HepG2 (cell line): ENCODE data around the gene MFAP2. TPM values are rescaled to one million over a fixed set of nuclear protein-coding genes. Genes with fewer than 3 reads are reported as not detected.

Experiments
- ATAC-seq: fragments of 200-7000 bp; cut with Tn5 transposase; 3 replicates; pipeline ENCODE4 v1.9.1; 2020; ENCODE audit warnings: mild to moderate bottlenecking, moderate library complexity
- BruUV-seq: library from RNA; stranded (reverse); fragments of 400-500 nt; replicated peaks from 2 replicates; lab custom pipeline; 2021; lab: Mats Ljungman, UMichigan
- CTCF ChIA-PET: fragments of 300-600 bp; formaldehyde crosslinking; extraction: SDS; loops from one replicate; lab custom pipeline; 2021; ENCODE audit warnings: low total read pairs, inconsistent platforms, low intra/inter-chr PET ratio; lab: Yijun Ruan, JAX
- POLR2A ChIA-PET: fragments of 350-600 bp; sonication (Branson Sonifier 250); formaldehyde crosslinking; loops from one replicate; lab custom pipeline; 2020; ENCODE audit warnings: antibody characterized with exemption, inconsistent platforms; lab: Yijun Ruan, JAX
- DNase-seq: peaks from one replicate; pipeline ENCODE4 v3.0.0-alpha.2; 2015; ENCODE audit warnings: low spot score
- FAIRE-seq: peaks from 3 replicates; lab custom pipeline; 2011; peaks lifted over from hg19 to GRCh38; lab: Jason Lieb, UNC
- H2AFZ ChIP-seq: one replicate; pipeline ENCODE4 v1.6.1; 2011; ENCODE audit warnings: low read length, inconsistent platforms
- H3K27ac ChIP-seq: fragments of 300-600 bp; 3 replicates; pipeline ENCODE4 v1.8.0; 2011; ENCODE audit warnings: mixed run types, mild to moderate bottlenecking, mixed read lengths, low read length, inconsistent platforms; ENCODE audit not compliant: insufficient read depth; ENCODE audit errors: extremely low read length
- H3K27me3 ChIP-seq, 2 experiments: fragments of 200-600 bp in 1 of 2; 2 replicates in 1 of 2; 3 replicates in 1 of 2; pipeline versions ENCODE4 v1.6.0 to v1.8.0; 2011; ENCODE audit warnings: low read length in 2 of 2, mild to moderate bottlenecking in 2 of 2, moderate library complexity in 2 of 2, inconsistent platforms in 1 of 2; ENCODE audit not compliant: insufficient read depth in 2 of 2, control insufficient read depth in 1 of 2
- H3K36me3 ChIP-seq, 2 experiments: fragments of 200-600 bp in 1 of 2; replicated peaks in 1 of 2; 2 replicates in 1 of 2; 3 replicates in 1 of 2; pipeline versions ENCODE4 v1.5.1 to v1.8.0; 2011; ENCODE audit warnings: low read length in 2 of 2, inconsistent platforms in 1 of 2; ENCODE audit not compliant: insufficient read depth in 2 of 2, control insufficient read depth in 1 of 2
- H3K4me1 ChIP-seq: 2 replicates; pipeline ENCODE4 v1.5.1; 2012; ENCODE audit warnings: low read length, inconsistent platforms; ENCODE audit not compliant: insufficient read depth
- H3K4me2 ChIP-seq: 2 replicates; pipeline ENCODE4 v1.6.0; 2011; ENCODE audit warnings: low read depth, low read length, inconsistent platforms
- H3K4me3 ChIP-seq, 3 experiments: fragments of 200-600 bp in 1 of 3; sonication (generic), shearing (Covaris generic) in 1 of 3; replicated peaks in 1 of 3; 2 replicates each; pipeline ENCODE4 v1.5.1; 2011 to 2016; ENCODE audit warnings: low read length in 3 of 3, inconsistent platforms in 2 of 3, low read depth in 2 of 3, mild to moderate bottlenecking in 2 of 3, control low read depth in 1 of 3, mixed read lengths in 1 of 3; ENCODE audit not compliant: insufficient read depth in 1 of 3
- H3K79me2 ChIP-seq: one replicate; pipeline ENCODE4 v1.6.1; 2011; ENCODE audit warnings: low read length, inconsistent platforms; ENCODE audit not compliant: insufficient read depth
- H3K9ac ChIP-seq: 2 replicates; pipeline ENCODE4 v1.6.0; 2011; ENCODE audit warnings: mild to moderate bottlenecking, low read depth, low read length, inconsistent platforms; ENCODE audit not compliant: insufficient read depth
- H3K9me3 ChIP-seq: 2 replicates; pipeline ENCODE4 v1.5.1; 2012; ENCODE audit warnings: mild to moderate bottlenecking, low read length
- H4K20me1 ChIP-seq: 2 replicates; pipeline ENCODE4 v1.6.0; 2011; ENCODE audit warnings: inconsistent platforms, mild to moderate bottlenecking, low read length, moderate library complexity; ENCODE audit not compliant: insufficient read depth
- ESRRA ChIP-seq: sonication (generic); formaldehyde crosslinking; IDR thresholded peaks from 2 replicates; pipeline ENCODE4 v1.5.1; 2020; ENCODE audit warnings: mild to moderate bottlenecking, low read depth, missing genetic modification reagents
- ZMYM3 ChIP-seq: sonication (generic); formaldehyde crosslinking; IDR thresholded peaks from 2 replicates; pipeline ENCODE4 v1.5.1; 2020; ENCODE audit warnings: mild to moderate bottlenecking, missing genetic modification reagents
- ZNF230 ChIP-seq: sonication (generic); formaldehyde crosslinking; IDR thresholded peaks from 2 replicates; pipeline ENCODE4 v1.4.0; 2020; ENCODE audit warnings: mild to moderate bottlenecking, missing genetic modification reagents
- ZSCAN9 ChIP-seq: IDR thresholded peaks from 2 replicates; pipeline ENCODE4 v1.6.1; 2016; ENCODE audit warnings: borderline replicate concordance
- WGBS: methylation state at CpG from one replicate; pipeline ENCODE4 v1.1.6; 2017; ENCODE audit warnings: low lambda C conversion rate; 5-methylcytosine and 5-hydroxymethylcytosine counted together
- in situ Hi-C: cut with HindIII; loops from 2 replicates; pipeline ENCODE4 v1.10.0; 2017; ENCODE audit warnings: low pct_unique_long_range_greater_than_20kb; ENCODE audit not compliant: extremely low pct_ligation_motif_present
- intact Hi-C: fragments of 100-400 bp; cut with micrococcal nuclease; formaldehyde crosslinking; loops from one replicate; pipeline ENCODE4 v1.10.0; 2022; ENCODE audit not compliant: unreplicated experiment
- polyA plus RNA-seq, 8 experiments: library from polyadenylated mRNA; depleted of rRNA in 3 of 8; stranded (reverse) in 7 of 8; unstranded in 1 of 8; fragments of >200 nt; fragmentation: Illumina TruSeq in 4 of 8; extraction: Trizol in 4 of 8; gene quantifications; 2 replicates each; pipeline versions ENCODE4 v1.2.1 to v1.2.3, GENCODE V29; 2011 to 2016; ENCODE audit warnings: low read depth in 4 of 8, missing spikeins in 1 of 8, mixed read lengths in 1 of 8; ENCODE audit not compliant: insufficient read depth in 1 of 8
- total RNA-seq, 5 experiments: library from RNA; depleted of rRNA; stranded (reverse); fragments of >200 nt; fragmentation: Illumina TruSeq; extraction: Trizol; gene quantifications; 2 replicates each; pipeline ENCODE4 v1.2.3, GENCODE V29; 2016; ENCODE audit warnings: low read depth in 1 of 5
- TF ChIP-seq, protein P1 (sequence below): sonication (generic); formaldehyde crosslinking; IDR thresholded peaks from 2 replicates; pipeline ENCODE4 v1.5.0; 2020; ENCODE audit warnings: mild to moderate bottlenecking, missing genetic modification reagents

The MFAP2 gene
- total and polyA plus RNA-seq, 2 of the 13 experiments (the other 11 are each of a cell fraction or from before 2014, with no cell fraction given) = 1.1 to 1.4 TPM

DNA sequence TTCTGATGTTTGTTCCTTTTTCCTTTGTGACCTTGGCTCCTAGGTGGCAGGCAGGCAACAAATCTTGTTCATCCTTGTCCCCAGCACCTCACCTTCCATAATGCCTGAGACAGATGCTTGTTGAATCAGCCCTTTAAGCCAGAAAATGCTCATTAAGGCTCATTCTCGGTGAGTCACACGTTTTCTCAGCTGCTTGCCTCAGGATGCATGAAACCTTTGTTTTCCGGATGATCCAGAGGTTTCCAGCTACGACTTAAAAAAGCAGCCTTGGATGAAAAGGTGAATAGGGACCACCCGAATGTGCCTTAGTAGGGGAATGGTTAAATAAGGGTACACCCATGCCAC is 35.9 kb upstream of the MFAP2 start:
- no peak overlapping the region for H3K9ac ChIP-seq
- H3K79me2 ChIP-seq = no peaks in the 10 kb centered on the region
- peaks cover 27% of the 10 kb centered on the region for H3K4me1 ChIP-seq
- WGBS = 56% methylated on average over 5 of the region's 5 CpGs
- no peak overlapping the region for H2AFZ ChIP-seq
- H3K4me3 ChIP-seq = no peak overlapping the region
- no TSS peak for BruUV-seq
- H4K20me1 ChIP-seq = no peaks in the 10 kb centered on the region
- intact Hi-C loops (no loop called here), in situ Hi-C loops (no loop called here)
- TF ChIP-seq ZSCAN9 (CRISPR knock-in tag) = no peak
- no peak for TF ChIP-seq ZMYM3 (CRISPR knock-in tag)
- TF ChIP-seq, protein P1, sequence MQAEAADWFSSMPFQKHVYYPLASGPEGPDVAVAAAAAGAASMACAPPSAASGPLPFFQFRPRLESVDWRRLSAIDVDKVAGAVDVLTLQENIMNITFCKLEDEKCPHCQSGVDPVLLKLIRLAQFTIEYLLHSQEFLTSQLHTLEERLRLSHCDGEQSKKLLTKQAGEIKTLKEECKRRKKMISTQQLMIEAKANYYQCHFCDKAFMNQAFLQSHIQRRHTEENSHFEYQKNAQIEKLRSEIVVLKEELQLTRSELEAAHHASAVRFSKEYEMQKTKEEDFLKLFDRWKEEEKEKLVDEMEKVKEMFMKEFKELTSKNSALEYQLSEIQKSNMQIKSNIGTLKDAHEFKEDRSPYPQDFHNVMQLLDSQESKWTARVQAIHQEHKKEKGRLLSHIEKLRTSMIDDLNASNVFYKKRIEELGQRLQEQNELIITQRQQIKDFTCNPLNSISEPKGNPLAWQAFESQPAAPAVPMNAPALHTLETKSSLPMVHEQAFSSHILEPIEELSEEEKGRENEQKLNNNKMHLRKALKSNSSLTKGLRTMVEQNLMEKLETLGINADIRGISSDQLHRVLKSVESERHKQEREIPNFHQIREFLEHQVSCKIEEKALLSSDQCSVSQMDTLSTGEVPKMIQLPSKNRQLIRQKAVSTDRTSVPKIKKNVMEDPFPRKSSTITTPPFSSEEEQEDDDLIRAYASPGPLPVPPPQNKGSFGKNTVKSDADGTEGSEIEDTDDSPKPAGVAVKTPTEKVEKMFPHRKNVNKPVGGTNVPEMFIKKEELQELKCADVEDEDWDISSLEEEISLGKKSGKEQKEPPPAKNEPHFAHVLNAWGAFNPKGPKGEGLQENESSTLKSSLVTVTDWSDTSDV (CRISPR knock-in tag) = no peak
- TF ChIP-seq ZNF230 (CRISPR knock-in tag) = no peak
- TF ChIP-seq ESRRA (CRISPR knock-in tag) = no peak
- no peak overlapping the region for H3K27ac ChIP-seq
- DNase-seq (no peak), ATAC-seq (no peak), FAIRE-seq (no peak)
- no peak overlapping the region for H3K4me2 ChIP-seq
- POLR2A ChIA-PET = interaction anchor here (0.6 kb wide), 1 partner anchor 775 kb away, joined by 5 read pairs; no protein-coding TSS in a partner anchor
- H3K27me3 ChIP-seq = no peaks in the 10 kb centered on the region
- H3K36me3 ChIP-seq = peaks cover 8 to 14% of the 10 kb centered on the region in 2 experiments; a peak in 4 of 5 replicates
- no peaks in the 10 kb centered on the region for H3K9me3 ChIP-seq
- CTCF ChIA-PET = no interaction called here
